ACHN (cell line): Measurements from ENCODE around the gene STXBP5L.
"Not testable (repeated sequence)": the region's sequence is repeated elsewhere in the genome, so short reads cannot be mapped to it uniquely, and the experiment has no call there.

ENCODE experiments used
- DNase-seq: peaks from one replicate; pipeline ENCODE4 v3.0.0-alpha.2; 2015
- in situ Hi-C: cut with HindIII; loops from 2 replicates; pipeline ENCODE4 v1.10.0; 2017; ENCODE audit warnings: low sequenced_read_pairs, low pct_ligation_motif_present, low pct_unique_long_range_greater_than_20kb

The STXBP5L gene

DNA sequence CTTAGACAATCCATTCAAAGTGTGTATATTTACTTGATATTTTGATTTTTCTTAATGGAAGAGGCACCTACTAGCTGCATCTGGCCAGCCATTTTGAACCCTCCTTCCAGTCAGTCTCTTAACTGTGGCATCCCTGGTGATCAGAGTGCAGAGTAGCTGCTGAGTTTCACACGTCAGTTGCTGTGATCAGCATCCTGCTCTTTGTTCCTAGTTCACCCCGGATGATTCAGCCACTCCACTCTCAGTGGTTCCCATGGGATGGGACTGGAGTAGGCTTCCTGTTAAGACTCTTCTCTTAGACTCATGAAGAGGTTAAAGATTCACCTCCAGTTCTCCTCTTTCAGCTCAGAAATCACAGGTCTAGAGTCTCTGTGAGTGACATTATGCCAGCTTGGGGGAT, 75.8 kb downstream of the STXBP5L start:
- no peak for DNase-seq
- in situ Hi-C loops: no loop called here

DNA sequence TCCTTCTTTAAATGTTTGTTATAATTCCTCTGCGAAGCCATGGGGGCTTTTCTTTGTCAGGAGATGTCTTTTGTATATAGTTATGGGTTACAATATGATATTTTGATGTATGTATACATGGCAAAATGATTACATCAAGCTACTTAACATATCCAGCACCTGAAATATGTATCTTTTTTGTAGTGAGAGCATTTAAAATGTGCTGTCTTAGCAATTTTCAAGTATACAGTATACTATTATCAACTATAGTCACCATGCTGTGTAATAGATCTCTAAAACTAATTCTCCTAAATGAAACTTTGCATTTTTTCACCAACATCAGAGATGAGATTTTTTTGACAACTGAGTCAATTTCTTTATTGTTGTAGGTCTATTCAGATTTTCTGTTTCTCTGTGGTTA, 77.2 kb downstream of the STXBP5L start:
- no peak for DNase-seq
- in situ Hi-C loops: no loop called here

DNA sequence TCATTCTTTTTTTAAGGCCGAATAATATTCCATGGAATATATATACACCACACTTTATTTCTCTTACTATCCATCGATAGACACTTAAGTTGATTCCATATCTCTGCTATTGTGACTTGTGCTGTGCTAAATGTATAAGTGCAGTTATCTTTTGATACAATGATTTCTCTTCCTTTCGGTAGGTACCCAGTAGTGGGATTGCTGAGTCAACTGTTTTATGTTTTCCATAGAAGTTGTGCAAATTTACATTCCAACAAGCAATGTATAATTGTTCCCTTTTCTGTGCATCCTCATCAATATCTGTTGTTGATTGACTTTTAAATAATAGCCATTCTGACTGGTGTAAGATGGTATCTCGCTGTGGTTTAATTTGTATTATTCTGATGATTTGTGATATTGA, 81.0 kb downstream of the STXBP5L start:
- in situ Hi-C loops: no loop called here
- no peak for DNase-seq

DNA sequence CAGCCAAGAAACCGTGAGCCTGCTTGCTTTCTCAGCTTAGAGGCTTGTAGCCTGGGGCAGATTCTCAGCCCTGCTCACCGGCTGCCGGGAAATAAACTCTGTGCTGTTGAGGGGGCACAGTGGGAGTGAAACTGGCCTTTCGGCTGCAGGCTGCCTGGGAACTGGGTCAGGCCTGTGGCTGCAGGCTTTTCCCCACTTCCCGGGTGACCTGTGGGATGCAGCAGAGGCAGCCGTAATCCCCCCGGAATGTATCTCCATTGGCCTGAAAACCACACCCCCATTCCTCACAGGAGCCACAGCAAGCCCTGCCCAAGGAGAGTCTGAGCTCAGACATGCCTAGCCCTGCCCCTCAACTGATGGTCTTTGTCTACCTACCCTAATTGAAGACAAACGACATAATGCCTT, 110.9 kb downstream of the STXBP5L start:
- no peak for DNase-seq
- in situ Hi-C loops: no loop called here

DNA sequence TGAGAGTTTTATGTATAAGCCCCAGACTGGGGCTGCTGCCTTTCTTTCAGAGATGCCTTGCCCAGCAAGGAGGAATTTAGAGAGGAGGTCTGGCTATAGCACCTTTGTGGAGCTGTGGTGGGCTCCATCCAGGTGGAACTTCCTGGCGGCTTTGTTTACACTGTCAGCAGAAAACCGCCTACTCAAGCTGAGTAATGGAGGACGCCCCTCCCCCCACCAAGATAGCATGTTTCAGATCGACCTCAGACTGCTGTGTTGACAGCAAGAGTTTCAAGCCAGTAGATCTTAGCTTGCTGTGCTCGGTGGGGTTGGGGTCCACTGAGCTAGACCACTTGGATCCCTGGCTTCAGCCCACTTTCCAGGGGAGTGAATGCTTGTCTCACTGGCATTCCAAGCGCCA, 155.6 kb downstream of the STXBP5L start:
- no peak for DNase-seq
- in situ Hi-C loops: no loop called here

DNA sequence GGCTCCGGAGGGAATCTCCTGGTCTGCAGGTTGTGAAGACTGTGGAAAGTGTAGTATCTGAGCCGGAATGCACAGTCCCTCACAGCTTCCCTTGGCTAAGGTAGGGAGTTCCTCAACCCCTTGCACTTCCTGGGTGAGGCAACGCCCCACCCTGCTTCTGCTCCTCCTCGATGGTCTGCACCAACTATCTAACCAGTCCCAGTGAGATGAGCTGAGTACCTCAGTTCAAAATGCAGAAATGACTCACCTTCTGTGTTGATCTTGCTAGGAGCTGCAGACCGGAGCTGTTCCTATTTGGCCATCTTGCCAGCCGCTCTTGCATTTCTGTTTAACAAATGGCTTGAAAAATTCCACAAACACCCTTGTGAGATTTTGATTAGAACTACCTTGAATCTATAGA, 156.1 kb downstream of the STXBP5L start:
- in situ Hi-C loops: no loop called here
- DNase-seq: no peak

DNA sequence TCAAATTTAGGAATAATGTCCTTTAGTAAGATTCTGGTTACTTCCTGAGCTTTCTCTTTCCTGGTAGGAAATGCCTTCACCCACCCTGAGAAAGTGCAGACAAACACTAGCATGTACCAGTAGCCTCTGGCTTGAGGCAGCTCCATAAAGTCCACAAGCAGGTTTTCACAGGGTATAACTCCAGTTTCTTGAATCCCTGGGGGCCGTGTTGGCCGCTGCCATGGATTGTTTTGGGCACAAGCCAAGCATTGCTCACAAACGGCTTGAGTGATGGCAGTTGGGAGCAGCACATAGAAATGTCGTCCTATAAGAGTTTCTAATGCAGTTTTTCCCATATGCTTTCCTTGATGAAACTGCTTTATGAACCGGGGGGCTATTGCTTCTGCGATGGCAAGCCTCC, 164.1 kb downstream of the STXBP5L start:
- DNase-seq: no peak
- in situ Hi-C loops: no loop called here

DNA sequence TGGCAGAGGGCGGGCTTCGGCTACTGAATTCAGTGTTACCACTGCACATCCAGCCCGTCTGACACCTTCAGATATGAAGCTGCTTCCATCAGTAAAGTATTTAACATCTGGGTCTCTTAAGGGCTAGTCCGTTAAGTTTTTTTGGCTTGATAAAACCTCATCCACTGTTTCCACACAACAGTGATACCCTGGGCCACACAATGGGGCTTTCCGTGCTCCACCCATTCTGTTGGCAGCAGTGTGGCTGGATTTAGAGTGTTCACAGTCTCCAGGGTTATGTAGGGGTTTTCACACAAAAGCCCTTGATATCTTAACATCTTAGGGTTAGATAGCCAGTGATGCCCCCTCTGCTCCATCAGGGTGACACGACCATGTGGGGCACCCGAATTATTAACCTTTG, 165.0 kb downstream of the STXBP5L start:
- DNase-seq: no peak
- in situ Hi-C loops: no loop called here

DNA sequence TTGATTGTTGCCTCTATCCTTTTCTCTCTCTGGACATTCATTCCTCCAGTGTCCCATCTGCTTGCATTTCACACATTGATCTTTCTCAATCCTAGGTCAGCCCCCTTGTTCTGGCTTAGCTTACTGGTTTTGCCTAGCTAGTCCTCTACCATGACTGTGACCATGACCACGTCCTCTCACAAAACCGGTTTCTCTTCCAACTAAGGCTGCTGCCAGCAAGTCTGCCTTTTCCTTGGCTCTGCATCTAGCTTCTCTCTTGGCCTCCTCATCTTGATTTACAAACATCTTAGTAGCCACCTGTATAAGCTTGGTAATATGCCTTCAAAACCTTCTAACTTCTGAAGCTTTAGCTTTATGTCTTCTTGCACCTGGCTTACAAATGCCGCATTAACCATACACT, 167.2 kb downstream of the STXBP5L start:
- DNase-seq: no peak
- in situ Hi-C loops: no loop called here

DNA sequence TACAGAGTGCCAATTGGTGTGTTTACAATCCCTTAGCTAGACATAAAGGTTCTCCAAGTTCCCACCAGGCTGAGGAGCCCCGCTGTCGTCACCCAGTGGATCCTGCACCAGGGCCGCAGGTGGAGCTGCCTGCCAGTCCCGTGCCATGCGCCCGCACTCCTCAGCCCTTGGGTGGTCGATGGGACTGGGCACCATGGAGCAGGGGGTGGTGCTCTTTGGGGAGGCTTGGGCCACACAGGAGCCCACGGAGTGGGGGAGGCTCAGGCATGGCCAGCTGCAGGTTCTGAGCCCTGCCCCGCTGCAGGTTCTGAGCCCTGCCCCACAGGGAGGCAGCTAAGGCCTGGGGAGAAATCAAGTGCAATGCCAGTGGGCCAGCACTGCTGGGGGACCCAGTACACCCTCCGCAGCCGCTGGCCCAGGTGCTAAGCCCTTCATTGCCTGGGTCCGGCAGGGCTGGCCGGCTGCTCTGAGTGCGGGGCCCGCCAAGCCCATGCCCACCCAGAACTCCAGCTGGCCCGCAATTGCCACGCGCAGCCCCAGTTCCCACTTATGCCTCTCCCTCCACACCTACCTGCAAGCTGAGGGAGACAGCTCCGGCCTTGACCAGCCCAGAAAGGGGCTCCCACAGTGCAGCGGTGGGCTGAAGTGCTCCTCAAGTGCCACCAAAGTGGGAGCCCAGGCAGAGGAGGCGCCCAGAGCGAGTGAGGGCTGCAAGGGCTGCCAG, 170.5 kb downstream of the STXBP5L start:
- in situ Hi-C loops, DNase-seq: not testable (repeated sequence)

DNA sequence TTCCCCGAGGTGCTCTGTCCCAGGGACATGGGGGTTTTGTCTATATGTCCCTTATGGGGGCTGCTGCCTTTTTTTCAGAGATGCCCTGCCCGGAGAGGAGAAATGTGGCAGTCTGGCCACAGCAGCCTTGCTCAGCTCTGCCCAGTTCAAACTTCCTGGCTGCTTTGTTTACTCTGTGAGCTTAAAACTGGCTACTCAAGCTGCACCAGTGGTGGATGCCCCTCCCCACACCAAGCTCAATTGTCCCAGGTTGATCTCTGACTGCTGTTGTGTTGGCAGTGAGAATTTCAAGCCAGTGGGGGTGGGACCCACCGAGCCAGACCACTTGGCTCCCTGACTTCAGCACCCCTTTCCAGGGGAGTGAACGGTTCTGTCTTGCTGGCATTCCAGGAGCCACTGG, 188.9 kb downstream of the STXBP5L start:
- in situ Hi-C loops: no loop called here
- no peak for DNase-seq

DNA sequence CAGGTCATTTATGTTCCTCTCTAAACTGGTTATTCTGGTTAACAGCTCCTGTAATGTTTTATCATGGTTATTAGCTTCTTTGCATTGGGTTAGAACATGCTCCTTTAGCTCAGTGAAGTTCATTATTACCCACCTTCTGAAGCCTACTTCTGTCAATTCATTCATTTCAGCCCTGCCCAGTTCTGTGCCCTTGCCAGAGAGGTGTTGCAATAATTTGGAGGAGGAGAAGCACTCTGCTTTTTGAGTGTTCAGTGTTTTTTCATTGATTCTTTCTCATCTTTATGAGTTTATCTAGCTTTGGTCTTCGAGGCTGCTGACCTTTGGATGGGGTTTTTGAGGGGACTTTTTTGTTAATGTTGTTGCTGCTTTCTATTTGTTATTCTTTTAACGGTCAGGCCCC, 203.1 kb downstream of the STXBP5L start:
- in situ Hi-C loops: not testable (repeated sequence)

DNA sequence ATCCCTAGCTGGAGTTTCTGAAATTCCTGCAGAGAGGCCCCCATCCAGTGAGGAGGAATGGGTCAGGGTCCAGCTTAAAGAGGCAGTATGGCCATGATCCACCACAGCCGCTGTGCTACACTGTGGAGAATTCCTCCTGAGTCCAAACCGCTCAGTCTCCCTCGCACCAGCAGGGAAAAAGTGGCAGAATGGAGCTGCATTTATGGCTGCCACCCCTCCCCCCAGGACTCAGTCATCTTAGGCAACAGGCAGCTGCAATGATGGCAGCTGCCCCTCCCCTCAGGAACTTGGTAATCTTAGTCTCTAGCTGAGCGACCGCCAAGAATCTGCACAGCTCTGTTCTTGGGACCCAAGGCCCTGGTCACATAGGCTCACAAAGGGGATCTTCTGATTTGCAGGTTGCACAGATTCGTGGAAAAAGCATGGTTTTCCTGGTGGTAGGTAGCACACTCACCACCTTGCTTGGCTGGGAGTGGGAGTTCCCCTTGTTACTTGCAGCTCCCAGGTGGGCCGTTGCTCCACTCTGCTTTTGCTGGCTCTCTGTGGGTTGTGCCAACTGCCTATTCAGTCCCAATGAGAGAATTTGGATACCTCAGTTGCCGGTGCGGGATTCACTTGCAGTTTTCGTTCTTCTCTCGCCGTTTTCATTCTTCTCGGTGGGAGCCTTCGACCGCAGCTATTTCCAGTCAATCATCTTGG, 204.1 kb downstream of the STXBP5L start:
- in situ Hi-C loops: no loop called here
- DNase-seq: no peak

More for the DNA sequence above, 203.1 kb downstream of the STXBP5L start:
- DNase-seq: not testable (repeated sequence)

DNA sequence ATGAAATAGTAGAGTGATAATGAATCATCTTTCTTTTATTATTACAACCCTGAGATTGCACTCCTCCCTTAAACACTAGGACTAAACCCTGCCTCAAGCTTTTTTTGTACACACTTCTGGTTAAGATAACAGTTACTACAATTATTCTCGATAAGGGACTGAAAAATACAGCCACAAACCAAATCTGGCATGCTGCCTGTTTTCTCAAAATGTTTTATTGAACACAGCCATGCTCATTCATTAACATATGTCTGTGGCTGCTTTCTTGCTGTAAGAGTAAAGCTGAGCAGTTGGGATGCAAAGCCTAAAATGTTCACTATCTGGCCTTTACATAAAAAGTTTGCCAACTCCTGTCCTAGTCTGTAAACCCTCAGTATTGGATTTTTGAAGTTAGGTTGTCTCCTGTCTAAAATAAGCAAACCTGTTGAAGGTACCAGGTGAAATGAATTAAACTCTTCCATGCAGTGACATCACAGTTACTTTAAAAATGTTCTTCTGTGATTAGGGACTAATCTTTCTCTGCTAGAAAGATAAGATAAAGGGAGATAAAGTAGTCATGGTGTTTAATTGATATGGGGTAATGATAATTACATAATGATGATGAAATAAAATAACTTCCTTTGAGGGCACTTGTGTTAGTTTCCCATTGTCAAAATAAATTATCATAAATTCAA, 218.2 kb downstream of the STXBP5L start:
- no peak for DNase-seq
- in situ Hi-C loops: no loop called here

DNA sequence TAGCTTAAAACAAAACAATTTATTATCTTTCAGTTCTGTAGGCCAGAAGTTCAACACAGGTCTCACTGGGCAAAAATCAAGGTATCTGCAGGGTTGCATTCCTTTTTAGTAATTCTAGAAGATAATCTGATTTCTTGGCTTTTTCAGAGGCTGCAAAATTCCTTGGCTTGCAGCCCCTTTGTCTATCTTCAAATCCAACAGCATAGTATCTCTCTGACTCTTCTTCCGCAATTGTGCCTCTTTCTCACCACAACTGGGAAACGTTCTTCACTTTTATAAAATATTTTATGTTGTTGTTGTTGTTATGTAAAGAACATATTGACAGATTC, 218.7 kb downstream of the STXBP5L start:
- in situ Hi-C loops: no loop called here
- no peak for DNase-seq

DNA sequence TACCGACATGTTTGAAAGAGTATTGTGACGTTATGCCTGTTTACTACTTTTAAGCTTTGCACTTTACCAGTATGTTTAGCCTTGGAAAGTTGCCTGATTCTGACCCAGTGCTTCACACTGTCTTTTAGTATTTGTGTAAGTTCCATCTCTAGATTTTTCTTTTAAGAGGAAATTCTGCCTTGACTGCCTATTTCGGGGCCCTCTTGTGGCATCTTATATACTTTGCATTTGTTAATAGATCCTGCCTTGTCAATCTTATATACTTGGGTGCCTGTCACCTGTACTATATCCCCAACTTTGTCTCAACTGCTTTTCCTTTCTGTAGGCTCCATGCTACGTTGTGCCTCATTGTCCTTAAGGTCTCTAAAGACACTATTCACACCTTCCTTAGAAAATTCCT, 244.6 kb downstream of the STXBP5L start:
- in situ Hi-C loops: no loop called here
- DNase-seq: peak; percentile 20

DNA sequence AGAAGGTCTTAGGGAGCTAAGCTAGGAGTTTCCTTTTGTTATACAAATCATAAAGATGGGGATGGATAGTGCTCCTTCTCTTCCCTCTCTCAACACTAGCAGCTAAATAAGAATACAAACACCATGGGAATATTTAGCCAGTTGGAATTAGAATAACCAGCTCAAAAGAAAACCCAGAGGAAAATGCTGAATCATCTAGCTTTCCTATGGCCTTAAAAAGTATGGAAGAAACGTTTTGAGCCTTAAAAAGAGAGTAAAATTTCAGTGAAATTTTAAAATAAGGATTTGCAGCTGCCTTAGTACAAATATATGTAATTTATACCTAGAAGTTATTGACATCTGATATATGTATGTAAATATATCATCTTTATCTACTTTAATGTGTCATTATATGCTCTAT, 245.8 kb downstream of the STXBP5L start:
- in situ Hi-C loops: no loop called here
- DNase-seq: no peak

DNA sequence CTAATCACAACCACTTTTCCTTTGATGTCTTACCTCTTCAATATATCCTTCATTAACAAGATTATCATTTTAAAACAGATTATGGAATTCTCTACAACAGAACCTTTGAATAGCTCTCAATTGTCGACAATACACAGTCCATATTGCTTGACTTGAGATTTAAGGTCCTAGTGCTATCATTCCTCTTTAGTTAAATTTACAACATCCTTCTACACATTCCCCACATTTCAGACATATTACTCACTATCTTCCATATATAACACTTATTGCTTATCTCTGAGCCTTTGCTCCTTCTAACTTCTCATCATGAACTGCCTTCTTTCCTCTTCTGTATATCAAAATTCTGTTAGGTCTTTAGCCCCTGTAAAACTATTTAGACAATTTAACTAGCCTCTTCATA, 247.0 kb downstream of the STXBP5L start:
- in situ Hi-C loops: no loop called here
- DNase-seq: peak; percentile 32

DNA sequence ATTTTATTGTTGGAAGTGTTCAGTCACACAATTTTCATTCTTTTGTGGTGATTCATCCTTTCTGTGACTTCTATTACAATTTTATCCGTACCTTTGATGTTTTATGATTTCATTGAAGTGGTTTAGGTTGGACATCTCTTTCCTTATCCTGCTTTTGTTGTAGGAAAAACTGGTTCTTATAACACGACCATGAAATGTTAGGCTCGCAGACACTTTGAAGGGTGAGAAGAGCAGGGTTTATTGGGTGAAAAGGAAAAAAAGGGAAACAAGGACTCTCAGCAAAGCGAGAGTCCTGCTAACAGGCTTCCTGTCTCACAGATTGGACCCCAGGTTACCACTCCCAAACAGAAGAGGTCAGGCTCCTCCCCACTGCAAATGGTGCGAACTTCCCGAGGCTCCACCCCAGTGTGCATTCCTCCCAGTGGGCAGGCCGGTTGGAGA, 257.4 kb downstream of the STXBP5L start:
- no peak for DNase-seq
- in situ Hi-C loops: no loop called here
